Umbilical cord (tissue), 2 donors: ENCODE measurements around the gene GYPC. TPM values are rescaled to one million over a fixed set of nuclear protein-coding genes. Genes with fewer than 3 reads are reported as not detected.

ENCODE experiments used
- DNase-seq: peaks from one replicate; pipeline ENCODE4 v3.0.0-alpha.2; 2015; ENCODE audit warnings: low spot score
- total RNA-seq: library from RNA; depleted of rRNA; stranded (reverse); fragments of >200 nt; gene quantifications from one replicate; pipeline ENCODE4 v1.2.3, GENCODE V29; 2014; ENCODE audit warnings: low replicate concordance; ENCODE audit not compliant: insufficient read depth

GYPC gene
- total RNA-seq, 1 donor from 2014 or later: 113 TPM

- DNase-seq: no peak
Observed at GRCh38 chr2:126729896-126730295, 73.9 kb downstream of the GYPC start.

- no peak for DNase-seq
Observed at GRCh38 chr2:126730655-126731054, 74.7 kb downstream of the GYPC start.

GRCh38 chr2:126731353-126731752 is 75.4 kb downstream of the GYPC start:
- no peak for DNase-seq

- DNase-seq: no peak
Observed at GRCh38 chr2:126732682-126733245, 76.8 kb downstream of the GYPC start.

GRCh38 chr2:126733795-126734194 is 77.8 kb downstream of the GYPC start:
- no peak for DNase-seq

GRCh38 chr2:126736133-126736874 is 80.3 kb downstream of the GYPC start:
- DNase-seq: no peak

- peak; percentile 45 for DNase-seq
Observed at GRCh38 chr2:126739141-126739540, 83.2 kb downstream of the GYPC start.

GRCh38 chr2:126744640-126745039 is 88.7 kb downstream of the GYPC start:
- no peak for DNase-seq

Other genes with a start within 250 kb of the GYPC start
- gene TEX51, start 242.7 kb downstream of the GYPC start, total RNA-seq: not detected